Activated CD4-positive, CD25-positive, alpha-beta regulatory T cell treated with anti-CD3 and anti-CD28 coated beads, Interleukin-2, amount 50 U/mL, for 24 hours (primary cell): ENCODE results near the gene KCNC3.

ENCODE experiments used
- ATAC-seq, 2 donors: fragments of 150-1000 bp; cut with Tn5 transposase; one replicate each; pipeline ENCODE4 v1.10.0; 2021; ENCODE audit warnings: mild to moderate bottlenecking in 1 of 2, moderate library complexity in 1 of 2

The KCNC3 gene

DNA sequence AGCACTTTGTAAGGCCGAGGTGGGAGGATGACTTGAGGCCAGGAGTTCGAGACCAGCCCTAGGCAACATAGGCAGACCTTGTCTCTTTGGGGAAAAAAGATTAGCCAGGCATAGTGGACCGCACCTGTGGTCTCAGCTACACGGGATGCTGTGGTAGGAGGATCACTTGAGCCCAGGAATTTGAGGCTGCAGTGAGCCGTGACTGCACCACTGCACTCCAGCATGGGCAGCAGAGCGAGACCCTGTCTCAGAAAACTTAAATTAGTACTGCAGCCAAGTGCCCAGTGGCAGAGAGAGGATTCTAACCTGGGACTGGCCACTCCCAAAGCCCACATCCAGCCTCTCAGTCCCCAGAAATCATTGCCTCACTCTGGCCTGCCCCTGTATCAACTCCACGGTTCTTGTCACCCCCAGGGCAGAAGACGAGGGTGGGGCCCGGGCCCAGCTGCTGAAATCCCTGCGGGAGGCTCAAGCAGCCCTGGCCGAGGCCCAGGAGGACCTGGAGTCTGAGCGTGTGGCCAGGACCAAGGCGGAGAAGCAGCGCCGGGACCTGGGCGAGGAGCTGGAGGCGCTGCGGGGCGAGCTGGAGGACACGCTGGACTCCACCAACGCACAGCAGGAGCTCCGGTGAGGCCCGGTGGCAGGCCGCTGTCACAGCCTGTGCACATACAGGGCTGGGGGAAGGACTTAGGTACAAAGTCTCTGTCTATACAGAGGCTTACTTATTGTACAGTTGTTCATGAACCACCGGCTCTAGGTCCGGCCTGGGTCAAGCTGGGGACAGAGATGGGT lies 53.4 kb downstream of the KCNC3 start:
- no peak for ATAC-seq

- no peak for ATAC-seq
Measured at GRCh38 chr19:50273821-50274220, 55.4 kb downstream of the KCNC3 start.

DNA sequence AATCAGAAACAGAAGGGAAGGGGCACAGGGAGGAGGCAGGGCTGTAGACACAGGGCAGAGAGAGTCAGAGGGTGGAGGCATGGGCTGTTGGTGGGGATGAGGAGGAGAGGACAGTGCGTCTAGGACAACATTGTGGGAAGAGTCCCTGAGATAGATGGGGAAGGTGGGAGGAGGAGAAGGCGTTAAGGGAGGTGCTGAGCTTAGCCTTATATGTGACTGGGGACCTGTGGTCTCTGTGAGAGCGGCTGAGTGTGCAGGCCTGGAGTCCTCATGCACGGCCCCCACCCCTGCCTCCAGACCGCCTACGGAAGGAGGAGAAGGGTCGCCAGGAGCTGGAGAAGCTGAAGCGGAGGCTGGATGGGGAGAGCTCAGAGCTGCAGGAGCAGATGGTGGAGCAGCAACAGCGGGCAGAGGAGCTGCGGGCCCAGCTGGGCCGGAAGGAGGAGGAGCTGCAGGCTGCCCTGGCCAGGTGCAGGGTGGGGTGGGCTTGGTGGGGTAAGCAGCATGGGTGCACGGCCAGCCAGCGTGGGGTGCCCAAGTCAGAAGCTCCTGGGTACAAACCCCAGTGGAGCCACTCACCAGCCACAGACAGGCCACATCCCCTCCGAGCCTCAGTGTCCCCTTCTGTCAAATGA lies 56.8 kb downstream of the KCNC3 start:
- no peak for ATAC-seq

DNA sequence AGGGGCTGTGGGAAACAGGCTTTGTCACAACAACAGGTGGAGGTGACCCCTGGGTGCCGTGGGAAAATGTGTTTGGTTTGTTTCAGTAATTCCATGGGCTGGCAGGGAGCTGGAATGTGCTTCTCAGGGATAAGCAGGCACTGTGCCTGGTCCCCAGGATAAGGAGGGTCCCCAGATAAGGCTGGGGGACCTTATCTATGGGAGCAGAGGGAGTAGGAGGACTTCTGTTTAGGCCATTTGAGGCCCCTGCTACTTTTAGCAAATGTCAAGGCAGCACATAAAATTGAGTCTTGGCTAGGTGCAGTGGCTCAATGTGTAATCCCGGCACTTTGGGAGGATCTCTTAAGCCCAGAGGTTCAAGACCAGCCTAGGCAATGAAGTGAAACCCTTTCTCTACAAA lies 59.5 kb downstream of the KCNC3 start:
- ATAC-seq = no peak

DNA sequence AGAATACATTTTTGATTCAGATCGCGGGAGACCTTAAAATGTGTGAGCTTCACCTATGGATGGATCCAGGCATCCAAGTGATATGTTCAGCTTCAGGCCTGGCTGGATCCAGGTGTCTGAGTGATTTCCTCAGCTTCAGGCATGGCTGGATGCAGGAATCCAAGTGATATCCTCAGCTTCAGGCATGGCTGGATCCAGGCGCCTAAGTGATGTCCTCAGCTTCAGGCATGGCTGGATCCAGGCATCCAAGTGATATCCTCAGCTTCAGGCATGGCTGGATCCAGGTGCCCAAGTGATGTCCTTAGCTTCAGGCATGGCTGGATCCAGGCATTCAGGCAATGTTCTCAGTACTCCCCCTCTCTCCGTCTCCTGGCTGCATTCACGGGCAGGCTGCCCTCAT lies 60.7 kb downstream of the KCNC3 start:
- ATAC-seq = no peak

- no peak for ATAC-seq
Measured at GRCh38 chr19:50268041-50268440, 61.1 kb downstream of the KCNC3 start.

- ATAC-seq = no peak
Measured at GRCh38 chr19:50266896-50267295, 62.3 kb downstream of the KCNC3 start.

DNA sequence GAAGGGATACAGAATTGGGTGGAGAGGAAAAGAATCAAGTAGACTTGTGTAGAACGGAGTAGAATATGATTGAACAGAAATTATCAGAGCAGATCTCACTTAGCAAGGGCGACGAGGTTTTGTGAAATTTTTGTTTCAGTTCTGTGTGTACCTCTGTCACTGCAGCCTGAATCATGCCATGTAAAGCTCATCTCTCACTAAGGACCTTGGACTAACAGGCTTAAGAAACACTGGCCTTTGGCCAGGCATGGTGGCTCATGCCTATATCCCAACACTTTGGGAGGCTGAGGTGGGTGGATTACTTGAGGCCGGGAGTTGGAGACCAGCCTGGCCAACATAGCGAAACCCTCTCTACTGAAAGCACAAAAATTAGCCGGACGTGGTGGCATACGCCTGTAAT lies 63.1 kb downstream of the KCNC3 start:
- ATAC-seq = no peak

GRCh38 chr19:50264483-50265186 lies 64.5 kb downstream of the KCNC3 start:
- ATAC-seq = no peak

GRCh38 chr19:50263176-50263575 lies 66.0 kb downstream of the KCNC3 start:
- no peak for ATAC-seq
